ENCODE results near the gene BTBD17. TPM values are rescaled to one million over a fixed set of nuclear protein-coding genes. Genes with fewer than 3 reads are reported as not detected.

BTBD17 gene
- polyA plus RNA-seq, 4 donors: 0.07 to 0.40 (median 0.19) TPM; not detected in 1

GRCh38 chr17:74339537-74340195, 22.0 kb downstream of the BTBD17 start:
- DNase-seq (ENCODE audit: low read depth in 4 of 4, low spot score in 2 of 4): no peak

GRCh38 chr17:74337834-74338500, 23.7 kb downstream of the BTBD17 start:
- no peak for DNase-seq (ENCODE audit: low read depth in 4 of 4, low spot score in 2 of 4)

GRCh38 chr17:74336307-74336706, 25.4 kb downstream of the BTBD17 start:
- no peak for DNase-seq (ENCODE audit: low read depth in 4 of 4, low spot score in 2 of 4)

GRCh38 chr17:74335529-74336062, 26.1 kb downstream of the BTBD17 start:
- DNase-seq (ENCODE audit: low read depth in 4 of 4, low spot score in 2 of 4): no peak

- DNase-seq (ENCODE audit: low read depth in 4 of 4, low spot score in 2 of 4): no peak
Measured at GRCh38 chr17:74334393-74335039, 27.2 kb downstream of the BTBD17 start.

GRCh38 chr17:74332763-74333283, 28.8 kb downstream of the BTBD17 start:
- DNase-seq (ENCODE audit: low read depth in 4 of 4, low spot score in 2 of 4): no peak

- DNase-seq (ENCODE audit: low read depth in 4 of 4, low spot score in 2 of 4): no peak
Measured at GRCh38 chr17:74332017-74332650, 29.5 kb downstream of the BTBD17 start.

- DNase-seq (ENCODE audit: low read depth in 4 of 4, low spot score in 2 of 4): no peak
Measured at GRCh38 chr17:74330446-74330845, 31.2 kb downstream of the BTBD17 start.

GRCh38 chr17:74329378-74329777, 32.3 kb downstream of the BTBD17 start:
- no peak for DNase-seq (ENCODE audit: low read depth in 4 of 4, low spot score in 2 of 4)

- DNase-seq (ENCODE audit: low read depth in 4 of 4, low spot score in 2 of 4): no peak
Measured at GRCh38 chr17:74328487-74328886, 33.2 kb downstream of the BTBD17 start.

- DNase-seq (ENCODE audit: low read depth in 4 of 4, low spot score in 2 of 4): no peak
Measured at GRCh38 chr17:74326506-74326905, 35.2 kb downstream of the BTBD17 start.

- DNase-seq (ENCODE audit: low read depth in 4 of 4, low spot score in 2 of 4): no peak
Measured at GRCh38 chr17:74325743-74326379, 35.8 kb downstream of the BTBD17 start, which contains the start of gene KIF19. TSS of gene KIF19 (plus strand) at chr17:74326226. CDS start at chr17:74326350, 124 bp downstream.

- DNase-seq (ENCODE audit: low read depth in 4 of 4, low spot score in 2 of 4): no peak
Measured at GRCh38 chr17:74325376-74325742, 36.3 kb downstream of the BTBD17 start.

GRCh38 chr17:74324521-74324920, 37.1 kb downstream of the BTBD17 start:
- DNase-seq (ENCODE audit: low read depth in 4 of 4, low spot score in 2 of 4): no peak

GRCh38 chr17:74318391-74318790, 43.3 kb downstream of the BTBD17 start:
- no peak for DNase-seq (ENCODE audit: low read depth in 4 of 4, low spot score in 2 of 4)

GRCh38 chr17:74317071-74317470, 44.6 kb downstream of the BTBD17 start:
- no peak for DNase-seq (ENCODE audit: low read depth in 4 of 4, low spot score in 2 of 4)

- no peak for DNase-seq (ENCODE audit: low read depth in 4 of 4, low spot score in 2 of 4)
Measured at GRCh38 chr17:74316220-74316619, 45.4 kb downstream of the BTBD17 start.

- no peak for DNase-seq (ENCODE audit: low read depth in 4 of 4, low spot score in 2 of 4)
Measured at GRCh38 chr17:74314877-74315276, 46.8 kb downstream of the BTBD17 start.

- DNase-seq (ENCODE audit: low read depth in 4 of 4, low spot score in 2 of 4): no peak
Measured at GRCh38 chr17:74309902-74310301, 51.8 kb downstream of the BTBD17 start.

Measured in left renal cortex interstitium (tissue), 4 donors.